OCI-LY7 (cell line): ENCODE results near the gene SMAD6. TPM values are rescaled to one million over a fixed set of nuclear protein-coding genes. Genes with fewer than 3 reads are reported as not detected.

Experiments
- BruUV-seq: library from RNA; stranded (reverse); fragments of 400-500 nt; replicated peaks from 2 replicates; lab custom pipeline; 2021; lab: Mats Ljungman, UMichigan
- CTCF ChIA-PET: fragments of 300-600 bp; sonication (Branson Sonifier 250); formaldehyde crosslinking; loops from one replicate; lab custom pipeline; 2022; ENCODE audit warnings: antibody characterized with exemption; ENCODE audit not compliant: unreplicated experiment; lab: Charles Lee
- POLR2A ChIA-PET: fragments of 300-600 bp; sonication (Branson Sonifier 250); formaldehyde crosslinking; loops from one replicate; lab custom pipeline; 2022; ENCODE audit warnings: antibody characterized with exemption; lab: Charles Lee
- DNase-seq: peaks from one replicate; pipeline ENCODE4 v3.0.0-alpha.2; 2015; ENCODE audit warnings: low spot score
- H2AFZ ChIP-seq: fragments of 200-600 bp; sonication (generic), shearing (Covaris generic); 2 replicates; pipeline ENCODE4 v1.6.1; 2014; ENCODE audit warnings: mild to moderate bottlenecking, antibody characterized with exemption, low read length, moderate library complexity
- H3K27ac ChIP-seq: fragments of 200-600 bp; sonication (generic); 2 replicates; pipeline ENCODE4 v1.5.1; 2014; ENCODE audit warnings: mixed run types, low read depth, mild to moderate bottlenecking, moderate library complexity, low read length, inconsistent platforms; ENCODE audit not compliant: poor library complexity, severe bottlenecking
- H3K36me3 ChIP-seq: fragments of 200-600 bp; sonication (generic); 2 replicates; pipeline ENCODE4 v1.6.1; 2014; ENCODE audit warnings: mild to moderate bottlenecking, antibody characterized with exemption, low read length, moderate library complexity, mixed read lengths; ENCODE audit not compliant: insufficient read depth
- H3K4me1 ChIP-seq: fragments of 200-600 bp; sonication (generic); 2 replicates; pipeline ENCODE4 v1.5.1; 2014; ENCODE audit warnings: mild to moderate bottlenecking, low read length; ENCODE audit not compliant: insufficient read depth, poor library complexity, severe bottlenecking
- H3K4me2 ChIP-seq: fragments of 200-600 bp; sonication (generic); 2 replicates; pipeline ENCODE4 v1.6.1; 2014; ENCODE audit warnings: mild to moderate bottlenecking, low read length
- H3K4me3 ChIP-seq: fragments of 200-600 bp; sonication (generic); 2 replicates; pipeline ENCODE4 v1.5.1; 2014; ENCODE audit warnings: mild to moderate bottlenecking, low read depth, low read length; ENCODE audit not compliant: poor library complexity, severe bottlenecking
- H3K79me2 ChIP-seq: fragments of 200-600 bp; sonication (generic); 2 replicates; pipeline ENCODE4 v1.6.1; 2016; ENCODE audit warnings: low read depth, mild to moderate bottlenecking, low read length, moderate library complexity, mixed read lengths; ENCODE audit not compliant: insufficient read depth
- H3K9me2 ChIP-seq: fragments of 200-600 bp; sonication (generic); 2 replicates; pipeline ENCODE4 v1.6.1; 2016; ENCODE audit warnings: mild to moderate bottlenecking, low read length, mixed read lengths; ENCODE audit not compliant: insufficient read depth
- H3K9me3 ChIP-seq: fragments of 200-600 bp; sonication (generic); 2 replicates; pipeline ENCODE4 v1.6.1; 2014; ENCODE audit warnings: mild to moderate bottlenecking, mixed run types, low read length, mixed read lengths
- H4K20me1 ChIP-seq: fragments of 200-600 bp; sonication (generic); 2 replicates; pipeline ENCODE4 v1.6.1; 2014; ENCODE audit warnings: mild to moderate bottlenecking, antibody characterized with exemption, low read length, moderate library complexity, mixed read lengths; ENCODE audit not compliant: insufficient read depth
- EZH2phosphoT487 ChIP-seq: fragments of 200-600 bp; sonication (generic); IDR thresholded peaks from 2 replicates; pipeline ENCODE4 v1.6.1; 2018; ENCODE audit warnings: low read depth, borderline replicate concordance, mild to moderate bottlenecking, mixed run types, antibody characterized with exemption, low read length, moderate library complexity, mixed read lengths
- intact Hi-C: fragments of 100-400 bp; cut with micrococcal nuclease; formaldehyde crosslinking; loops from one replicate; pipeline ENCODE4 v1.10.0; 2022; ENCODE audit not compliant: unreplicated experiment
- total RNA-seq, 2 experiments: library from RNA; depleted of rRNA in 1 of 2; stranded (reverse); fragments of >200 nt in 1 of 2; shearing (Covaris generic) in 1 of 2; gene quantifications; 2 replicates each; pipeline ENCODE4 v1.2.3, GENCODE V29; 2014 to 2022
- TF ChIP-seq, protein P1 (sequence below): fragments of 200-600 bp; sonication (generic); conservative IDR thresholded peaks from 2 replicates; pipeline ENCODE4 v1.5.1; 2014; ENCODE audit warnings: mild to moderate bottlenecking, antibody characterized with exemption, low read length, moderate library complexity, mixed read lengths

SMAD6 gene
- total RNA-seq, 2 experiments from 2014 or later: 14.6 to 16.1 TPM

DNA sequence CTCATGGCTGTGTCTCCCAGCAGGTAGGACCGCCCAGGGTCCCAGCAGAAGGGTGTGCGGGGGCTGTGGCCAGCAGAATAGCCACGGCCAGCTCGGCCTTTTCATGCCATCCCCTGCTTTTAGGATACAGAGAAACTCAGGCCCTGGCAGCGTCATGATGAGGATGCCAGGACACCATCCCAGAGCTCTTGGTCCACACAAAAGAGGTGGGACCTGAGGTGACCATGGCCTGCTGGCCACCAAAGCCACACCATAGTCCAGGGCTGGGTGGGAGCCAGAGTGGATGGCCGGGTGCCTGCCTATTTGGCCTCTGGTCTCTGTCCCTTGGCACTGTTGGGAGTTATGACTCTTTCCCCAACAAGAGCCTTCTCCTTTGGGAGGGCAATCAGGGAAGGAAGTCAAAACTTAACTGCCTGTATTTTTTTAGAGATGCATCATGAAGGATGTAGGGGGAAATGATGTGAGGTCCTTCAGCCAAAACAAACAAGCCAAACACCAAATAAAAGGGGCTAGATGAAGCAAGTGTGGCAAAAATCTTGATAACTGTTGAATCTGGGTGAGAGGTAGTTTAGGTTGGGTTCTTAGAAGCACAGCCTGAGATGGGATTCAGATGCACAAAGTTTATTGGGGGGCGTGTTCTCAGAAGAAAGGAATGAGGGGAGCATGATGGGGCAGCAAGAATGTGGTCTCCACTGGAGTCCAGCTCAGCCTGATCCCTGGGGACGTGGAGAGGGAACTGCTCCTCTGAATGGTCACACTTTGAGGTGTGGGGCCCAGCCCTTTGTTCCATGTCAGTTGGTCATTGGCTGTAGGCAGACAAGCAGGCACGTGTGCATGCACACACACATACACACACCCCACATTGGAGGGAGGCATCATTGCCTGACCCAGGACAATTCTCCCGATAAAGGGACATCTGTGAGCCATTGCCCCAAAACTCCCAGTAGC is 33.2 kb downstream of the SMAD6 start:
- intact Hi-C loops: no loop called here
- BruUV-seq: no TSS peak
- CTCF ChIA-PET: no interaction called here

GRCh38 chr15:66735909-66736305 is 33.9 kb downstream of the SMAD6 start:
- no peak overlapping the region for H2AFZ ChIP-seq
- no peaks in the 10 kb centered on the region for H3K79me2 ChIP-seq
- no peak overlapping the region for H3K4me2 ChIP-seq
- TF ChIP-seq, protein P1, sequence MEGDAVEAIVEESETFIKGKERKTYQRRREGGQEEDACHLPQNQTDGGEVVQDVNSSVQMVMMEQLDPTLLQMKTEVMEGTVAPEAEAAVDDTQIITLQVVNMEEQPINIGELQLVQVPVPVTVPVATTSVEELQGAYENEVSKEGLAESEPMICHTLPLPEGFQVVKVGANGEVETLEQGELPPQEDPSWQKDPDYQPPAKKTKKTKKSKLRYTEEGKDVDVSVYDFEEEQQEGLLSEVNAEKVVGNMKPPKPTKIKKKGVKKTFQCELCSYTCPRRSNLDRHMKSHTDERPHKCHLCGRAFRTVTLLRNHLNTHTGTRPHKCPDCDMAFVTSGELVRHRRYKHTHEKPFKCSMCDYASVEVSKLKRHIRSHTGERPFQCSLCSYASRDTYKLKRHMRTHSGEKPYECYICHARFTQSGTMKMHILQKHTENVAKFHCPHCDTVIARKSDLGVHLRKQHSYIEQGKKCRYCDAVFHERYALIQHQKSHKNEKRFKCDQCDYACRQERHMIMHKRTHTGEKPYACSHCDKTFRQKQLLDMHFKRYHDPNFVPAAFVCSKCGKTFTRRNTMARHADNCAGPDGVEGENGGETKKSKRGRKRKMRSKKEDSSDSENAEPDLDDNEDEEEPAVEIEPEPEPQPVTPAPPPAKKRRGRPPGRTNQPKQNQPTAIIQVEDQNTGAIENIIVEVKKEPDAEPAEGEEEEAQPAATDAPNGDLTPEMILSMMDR: no peak
- no peak for TF ChIP-seq EZH2phosphoT487
- intact Hi-C loops: no loop called here
- H3K9me3 ChIP-seq: no peaks in the 10 kb centered on the region
- H3K4me3 ChIP-seq: no peak overlapping the region
- H4K20me1 ChIP-seq: no peaks in the 10 kb centered on the region
- no peaks in the 10 kb centered on the region for H3K9me2 ChIP-seq
- H3K4me1 ChIP-seq: no peaks in the 10 kb centered on the region
- DNase-seq: no peak
- ChIA-PET CTCF (no interaction called here), POLR2A (no interaction called here)
- H3K27ac ChIP-seq: no peak overlapping the region
- BruUV-seq: no TSS peak
- H3K36me3 ChIP-seq: no peaks in the 10 kb centered on the region

More for the DNA sequence above, 33.2 kb downstream of the SMAD6 start:
- Histone ChIP-seq H3K79me2 (no peaks in the 10 kb centered on the region), H3K4me1 (no peaks in the 10 kb centered on the region), H3K9me2 (no peaks in the 10 kb centered on the region), H3K27ac (no peak overlapping the region), H3K4me2 (no peak overlapping the region), H3K9me3 (no peaks in the 10 kb centered on the region), H4K20me1 (no peaks in the 10 kb centered on the region), H3K4me3 (no peak overlapping the region), H2AFZ (no peak overlapping the region), H3K36me3 (no peaks in the 10 kb centered on the region)
- TF ChIP-seq EZH2phosphoT487: no peak
- TF ChIP-seq, protein P1: no peak
- POLR2A ChIA-PET: no interaction called here
- DNase-seq: no peak
